Mucosa of stomach (tissue), 1 donor: ENCODE measurements around the gene ZNRD2.
A peak's percentile ranks its signal among the peaks of the same experiment; 100 is the strongest.

Source experiments
- H3K27me3 ChIP-seq: one replicate; pipeline ENCODE4 v1.7.0; 2013; ENCODE audit warnings: mild to moderate bottlenecking, low read length; ENCODE audit not compliant: control insufficient read depth, insufficient read depth
- H3K36me3 ChIP-seq: one replicate; pipeline ENCODE4 v1.7.0; 2013; ENCODE audit warnings: low read length; ENCODE audit not compliant: control insufficient read depth, insufficient read depth
- H3K4me1 ChIP-seq: one replicate; pipeline ENCODE4 v1.7.0; 2013; ENCODE audit warnings: mild to moderate bottlenecking, low read length; ENCODE audit not compliant: control insufficient read depth, insufficient read depth
- H3K4me3 ChIP-seq: one replicate; pipeline ENCODE4 v1.7.0; 2013; ENCODE audit warnings: low read length
- H3K9ac ChIP-seq: one replicate; pipeline ENCODE4 v1.7.0; 2013; ENCODE audit warnings: mild to moderate bottlenecking, low read length, moderate library complexity
- H3K9me3 ChIP-seq: one replicate; pipeline ENCODE4 v1.7.0; 2013; ENCODE audit warnings: mild to moderate bottlenecking, low read length, moderate library complexity; ENCODE audit not compliant: control insufficient read depth
- donor health status: Pancreatic carcinoma.

The ZNRD2 gene

GRCh38 chr11:65540290-65541092 is 29.8 kb upstream of the ZNRD2 start:
- no peaks in the 10 kb centered on the region for H3K36me3 ChIP-seq
- H3K9me3 ChIP-seq, result no peaks in the 10 kb centered on the region
- H3K9ac ChIP-seq, result peak overlapping the region; percentile 59
- H3K4me1 ChIP-seq, result peaks cover 18% of the 10 kb centered on the region
- H3K4me3 ChIP-seq, result peak overlapping the region; percentile 60
- no peaks in the 10 kb centered on the region for H3K27me3 ChIP-seq

GRCh38 chr11:65541093-65541982 is 28.9 kb upstream of the ZNRD2 start:
- H3K4me1 ChIP-seq, result peaks cover 26% of the 10 kb centered on the region
- no peaks in the 10 kb centered on the region for H3K36me3 ChIP-seq
- H3K9me3 ChIP-seq, result no peaks in the 10 kb centered on the region
- H3K4me3 ChIP-seq, result peak overlapping the region; percentile 60
- peak overlapping the region; percentile 48 for H3K9ac ChIP-seq
- no peaks in the 10 kb centered on the region for H3K27me3 ChIP-seq

GRCh38 chr11:65542738-65543390 is 27.4 kb upstream of the ZNRD2 start:
- Histone ChIP-seq H3K36me3 (no peaks in the 10 kb centered on the region), H3K27me3 (no peaks in the 10 kb centered on the region), H3K9me3 (no peaks in the 10 kb centered on the region), H3K9ac (no peak overlapping the region), H3K4me3 (no peak overlapping the region), H3K4me1 (peaks cover 29% of the 10 kb centered on the region)

- Histone ChIP-seq H3K36me3 (no peaks in the 10 kb centered on the region), H3K4me3 (peak overlapping the region; percentile 22), H3K9ac (peak overlapping the region; percentile 59), H3K9me3 (no peaks in the 10 kb centered on the region), H3K27me3 (no peaks in the 10 kb centered on the region), H3K4me1 (peaks cover 23% of the 10 kb centered on the region)
Measured at GRCh38 chr11:65545853-65546216, 24.4 kb upstream of the ZNRD2 start.

GRCh38 chr11:65546217-65546958 is 23.9 kb upstream of the ZNRD2 start:
- Histone ChIP-seq H3K9ac (peak overlapping the region; percentile 59), H3K27me3 (no peaks in the 10 kb centered on the region), H3K9me3 (no peaks in the 10 kb centered on the region), H3K4me3 (peak overlapping the region; percentile 22), H3K36me3 (no peaks in the 10 kb centered on the region), H3K4me1 (peaks cover 21% of the 10 kb centered on the region)

GRCh38 chr11:65547446-65548125 is 22.7 kb upstream of the ZNRD2 start:
- Histone ChIP-seq H3K27me3 (no peaks in the 10 kb centered on the region), H3K9me3 (no peaks in the 10 kb centered on the region), H3K9ac (no peak overlapping the region), H3K36me3 (no peaks in the 10 kb centered on the region), H3K4me3 (no peak overlapping the region), H3K4me1 (peaks cover 24% of the 10 kb centered on the region)

GRCh38 chr11:65548395-65548794 is 21.9 kb upstream of the ZNRD2 start:
- Histone ChIP-seq H3K9me3 (no peaks in the 10 kb centered on the region), H3K27me3 (no peaks in the 10 kb centered on the region), H3K9ac (no peak overlapping the region), H3K36me3 (no peaks in the 10 kb centered on the region), H3K4me3 (no peak overlapping the region), H3K4me1 (peaks cover 24% of the 10 kb centered on the region)

GRCh38 chr11:65549096-65549495 is 21.2 kb upstream of the ZNRD2 start:
- Histone ChIP-seq H3K9ac (no peak overlapping the region), H3K4me3 (no peak overlapping the region), H3K4me1 (peaks cover 24% of the 10 kb centered on the region), H3K9me3 (no peaks in the 10 kb centered on the region), H3K36me3 (no peaks in the 10 kb centered on the region), H3K27me3 (no peaks in the 10 kb centered on the region)

GRCh38 chr11:65551572-65552387 is 18.5 kb upstream of the ZNRD2 start:
- Histone ChIP-seq H3K4me3 (no peak overlapping the region), H3K4me1 (peaks cover 30% of the 10 kb centered on the region), H3K27me3 (no peaks in the 10 kb centered on the region), H3K9me3 (no peaks in the 10 kb centered on the region), H3K36me3 (no peaks in the 10 kb centered on the region), H3K9ac (no peak overlapping the region)

GRCh38 chr11:65552388-65552951 is 17.8 kb upstream of the ZNRD2 start:
- Histone ChIP-seq H3K27me3 (no peaks in the 10 kb centered on the region), H3K36me3 (no peaks in the 10 kb centered on the region), H3K4me1 (peaks cover 35% of the 10 kb centered on the region), H3K4me3 (no peak overlapping the region), H3K9ac (no peak overlapping the region), H3K9me3 (no peaks in the 10 kb centered on the region)
